ENCODE measurements around the gene SH3BP1.

Gene SH3BP1

DNA sequence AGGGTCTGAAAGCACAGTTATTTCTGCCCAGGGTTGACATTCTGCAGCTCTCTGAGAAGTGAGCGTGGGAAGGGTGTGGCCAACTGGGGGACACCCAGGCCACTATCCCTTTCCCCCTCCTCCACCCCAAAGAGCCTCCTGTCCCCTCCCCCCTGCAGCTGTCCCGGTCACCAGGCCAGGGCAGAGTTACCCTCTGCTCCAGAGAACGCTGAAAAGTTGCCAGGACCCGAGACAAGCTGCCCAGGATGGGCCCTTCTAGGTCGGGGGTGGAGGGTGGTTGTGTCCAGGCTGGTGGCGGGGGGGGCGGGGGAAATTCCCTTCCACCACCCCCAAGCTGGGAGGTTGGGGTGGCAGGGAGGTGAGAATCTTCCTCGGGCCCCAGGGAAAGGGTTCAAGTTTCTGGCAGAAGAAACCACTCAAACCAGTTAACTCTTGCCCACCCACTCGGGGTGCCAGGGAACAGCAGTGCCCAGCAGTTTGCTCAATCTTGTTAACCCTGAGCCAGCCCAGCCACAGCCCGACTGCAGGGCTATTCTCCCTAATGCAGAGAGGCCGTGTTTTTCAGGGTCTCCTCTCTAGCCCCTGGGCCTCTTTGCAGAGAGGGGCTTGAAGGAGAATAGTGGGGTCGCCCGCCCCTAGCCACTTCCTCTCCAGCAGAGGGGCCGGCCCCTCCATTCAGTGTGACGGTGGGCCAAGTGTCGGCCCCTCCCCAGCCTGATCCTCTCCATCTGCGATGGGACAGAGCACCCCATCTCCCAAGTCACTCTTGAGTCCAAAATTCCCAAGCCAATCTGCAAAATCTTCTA is 36.7 kb downstream of the SH3BP1 start:
- TF ChIP-seq, protein P1, sequence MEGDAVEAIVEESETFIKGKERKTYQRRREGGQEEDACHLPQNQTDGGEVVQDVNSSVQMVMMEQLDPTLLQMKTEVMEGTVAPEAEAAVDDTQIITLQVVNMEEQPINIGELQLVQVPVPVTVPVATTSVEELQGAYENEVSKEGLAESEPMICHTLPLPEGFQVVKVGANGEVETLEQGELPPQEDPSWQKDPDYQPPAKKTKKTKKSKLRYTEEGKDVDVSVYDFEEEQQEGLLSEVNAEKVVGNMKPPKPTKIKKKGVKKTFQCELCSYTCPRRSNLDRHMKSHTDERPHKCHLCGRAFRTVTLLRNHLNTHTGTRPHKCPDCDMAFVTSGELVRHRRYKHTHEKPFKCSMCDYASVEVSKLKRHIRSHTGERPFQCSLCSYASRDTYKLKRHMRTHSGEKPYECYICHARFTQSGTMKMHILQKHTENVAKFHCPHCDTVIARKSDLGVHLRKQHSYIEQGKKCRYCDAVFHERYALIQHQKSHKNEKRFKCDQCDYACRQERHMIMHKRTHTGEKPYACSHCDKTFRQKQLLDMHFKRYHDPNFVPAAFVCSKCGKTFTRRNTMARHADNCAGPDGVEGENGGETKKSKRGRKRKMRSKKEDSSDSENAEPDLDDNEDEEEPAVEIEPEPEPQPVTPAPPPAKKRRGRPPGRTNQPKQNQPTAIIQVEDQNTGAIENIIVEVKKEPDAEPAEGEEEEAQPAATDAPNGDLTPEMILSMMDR (IDR thresholded peaks at IDR 0.05), result no peak
- peaks cover 0 to 62% (median 28%) of the 10 kb centered on the region in 4 donors for H3K4me1 ChIP-seq
- H3K36me3 ChIP-seq, result peaks cover 0 to 23% (median 17%) of the 10 kb centered on the region in 3 donors
- intact Hi-C loops (cut with DNase I; ENCODE audit: low total_unique reads), result no loop called here
- H3K27ac ChIP-seq, result peak overlapping the region; percentile 81 to 94
- no peaks in the 10 kb centered on the region for H3K9me3 ChIP-seq
- peak; percentile 41 to 82 for DNase-seq
- H3K4me3 ChIP-seq, result peak overlapping the region; percentile 72 to 84
- H3K27me3 ChIP-seq, result no peaks in the 10 kb centered on the region

DNA sequence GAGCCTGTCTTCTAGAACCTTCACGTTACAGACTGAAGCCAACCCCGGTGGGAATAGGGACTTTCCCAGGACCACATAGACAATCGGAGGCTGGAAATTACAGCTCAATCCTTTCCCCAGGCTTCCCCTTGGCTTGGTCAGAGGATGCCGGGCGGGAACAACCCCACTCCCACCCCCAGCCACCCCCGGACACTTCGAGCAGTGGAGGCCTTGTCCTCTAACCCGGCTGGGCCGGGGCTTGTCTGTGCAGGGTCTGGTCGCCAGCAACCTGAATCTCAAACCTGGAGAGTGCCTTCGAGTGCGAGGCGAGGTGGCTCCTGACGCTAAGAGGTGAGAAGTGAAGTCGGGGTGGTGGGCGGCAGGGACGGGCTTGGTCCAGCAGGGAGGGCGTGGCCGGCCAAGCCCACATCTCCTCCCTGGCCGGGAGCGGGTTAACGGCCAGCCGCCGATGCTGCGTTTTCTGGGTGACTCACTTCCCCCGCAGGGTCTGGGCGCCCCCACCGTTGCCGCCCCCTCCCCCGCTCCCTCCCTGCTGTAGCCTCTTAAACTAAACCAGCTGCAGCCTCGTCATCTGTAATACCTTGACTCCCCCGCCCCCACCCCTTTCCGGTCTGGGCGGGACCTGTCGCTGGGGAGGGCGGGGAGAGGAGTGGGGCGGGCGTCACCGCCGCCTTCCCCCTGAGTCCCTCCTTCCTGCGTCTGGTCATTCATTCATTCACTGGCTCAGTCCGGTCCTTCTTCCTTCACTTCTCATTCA is 37.4 kb downstream of the SH3BP1 start:
- DNase-seq, result peak; percentile 85 to 95
- H3K4me3 ChIP-seq, result peak overlapping the region; percentile 72 to 84
- H3K27me3 ChIP-seq, result no peaks in the 10 kb centered on the region
- TF ChIP-seq, protein P1 (IDR thresholded peaks at IDR 0.05), result no peak
- H3K9me3 ChIP-seq, result no peaks in the 10 kb centered on the region
- intact Hi-C loops (cut with DNase I; ENCODE audit: low total_unique reads), result no loop called here
- peaks cover 0 to 68% (median 28%) of the 10 kb centered on the region in 4 donors for H3K4me1 ChIP-seq
- H3K27ac ChIP-seq, result peak overlapping the region; percentile 81 to 94
- peaks cover 0 to 23% (median 17%) of the 10 kb centered on the region in 3 donors for H3K36me3 ChIP-seq

DNA sequence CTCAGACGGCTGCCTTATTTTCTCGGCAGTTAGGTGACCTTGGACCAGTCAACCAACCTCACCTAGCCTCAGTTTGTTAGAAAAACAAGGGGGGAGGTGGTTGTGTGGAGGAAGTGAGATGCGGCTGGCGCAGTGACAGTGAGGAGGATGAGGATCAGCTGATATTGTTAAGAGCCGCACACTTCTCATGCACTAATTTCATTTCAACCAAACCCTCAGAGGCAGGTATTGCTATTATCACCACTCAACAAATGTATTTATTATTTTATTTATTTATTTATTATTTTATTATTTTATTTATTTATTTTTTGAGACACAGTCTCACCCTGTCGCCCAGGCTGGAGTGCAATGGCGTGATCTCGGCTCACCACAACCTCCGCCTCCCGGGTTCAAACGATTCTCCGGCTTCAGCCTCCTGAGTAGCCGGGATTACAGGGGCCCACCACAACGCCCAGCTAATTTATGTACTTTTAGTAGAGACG is 38.1 kb downstream of the SH3BP1 start:
- Histone ChIP-seq H3K36me3 (peaks cover 0 to 23% (median 17%) of the 10 kb centered on the region in 3 donors), H3K27me3 (no peaks in the 10 kb centered on the region), H3K27ac (peak overlapping the region; percentile 81 to 94), H3K4me1 (peaks cover 0 to 62% (median 28%) of the 10 kb centered on the region in 4 donors), H3K4me3 (peak overlapping the region; percentile 72 to 84), H3K9me3 (no peaks in the 10 kb centered on the region)
- intact Hi-C loops (cut with DNase I; ENCODE audit: low total_unique reads), result no loop called here
- DNase-seq, result no peak
- TF ChIP-seq, protein P1 (IDR thresholded peaks at IDR 0.05), result no peak

DNA sequence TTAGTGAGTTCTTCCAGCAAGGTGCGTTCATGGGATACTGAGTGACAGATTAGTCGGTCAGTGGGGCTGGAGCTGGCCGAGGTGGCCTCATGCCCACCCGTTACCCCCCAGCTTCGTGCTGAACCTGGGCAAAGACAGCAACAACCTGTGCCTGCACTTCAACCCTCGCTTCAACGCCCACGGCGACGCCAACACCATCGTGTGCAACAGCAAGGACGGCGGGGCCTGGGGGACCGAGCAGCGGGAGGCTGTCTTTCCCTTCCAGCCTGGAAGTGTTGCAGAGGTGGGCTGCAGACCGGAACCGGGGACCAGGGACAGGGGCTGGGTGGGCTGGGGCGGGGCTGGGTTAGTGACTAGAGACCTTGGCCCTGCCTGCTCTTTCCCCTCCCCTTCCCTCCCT is 38.9 kb downstream of the SH3BP1 start:
- peaks cover 0 to 55% (median 23%) of the 10 kb centered on the region in 4 donors for H3K4me1 ChIP-seq
- intact Hi-C loops (cut with DNase I; ENCODE audit: low total_unique reads), result no loop called here
- DNase-seq, result no peak
- H3K36me3 ChIP-seq, result peaks cover 0 to 23% (median 17%) of the 10 kb centered on the region in 3 donors
- H3K9me3 ChIP-seq, result no peaks in the 10 kb centered on the region
- TF ChIP-seq, protein P1 (IDR thresholded peaks at IDR 0.05), result no peak
- no peak overlapping the region for H3K4me3 ChIP-seq
- no peaks in the 10 kb centered on the region for H3K27me3 ChIP-seq
- peak overlapping the region in 1 of 2 donors; percentile 26 for H3K27ac ChIP-seq

DNA sequence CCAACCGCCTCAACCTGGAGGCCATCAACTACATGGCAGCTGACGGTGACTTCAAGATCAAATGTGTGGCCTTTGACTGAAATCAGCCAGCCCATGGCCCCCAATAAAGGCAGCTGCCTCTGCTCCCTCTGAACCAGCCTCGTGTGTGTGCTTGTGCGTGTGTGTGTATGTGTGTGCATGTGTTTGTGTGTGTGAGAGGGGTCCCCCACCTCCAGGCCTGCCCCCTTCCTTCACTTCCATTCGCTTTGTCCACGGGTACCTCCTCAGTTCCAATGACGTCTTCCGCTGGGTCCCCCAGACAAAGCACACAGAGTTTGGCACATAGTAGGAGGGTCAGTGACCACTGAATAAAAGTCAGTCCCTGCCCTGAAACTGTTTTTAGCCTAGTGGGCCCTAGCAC is 40.2 kb downstream of the SH3BP1 start:
- intact Hi-C loops (cut with DNase I; ENCODE audit: low total_unique reads), result loop anchor here (2.0 to 10.0 kb wide), 3 partner anchors 17 to 75 kb away; no protein-coding TSS in a partner anchor
- H3K36me3 ChIP-seq, result peaks cover 0 to 23% (median 17%) of the 10 kb centered on the region in 3 donors
- no peak for DNase-seq
- no peak overlapping the region for H3K27ac ChIP-seq
- TF ChIP-seq, protein P1 (IDR thresholded peaks at IDR 0.05), result no peak
- no peak overlapping the region for H3K4me3 ChIP-seq
- H3K27me3 ChIP-seq, result no peaks in the 10 kb centered on the region
- H3K4me1 ChIP-seq, result peaks cover 0 to 42% (median 12%) of the 10 kb centered on the region in 4 donors
- H3K9me3 ChIP-seq, result no peaks in the 10 kb centered on the region

Measured in tibial artery (tissue), 4 donors.